AG04449 (cell line): Measurements from ENCODE around the gene CYTH1.

Experiments
- CTCF ChIA-PET: fragments of 350-600 bp; formaldehyde crosslinking; extraction: SDS; loops from one replicate; lab custom pipeline; 2021; ENCODE audit warnings: antibody characterized with exemption; lab: Yijun Ruan, JAX
- POLR2A ChIA-PET: fragments of 400-600, 350-600 bp; formaldehyde crosslinking; extraction: SDS; loops from one replicate; lab custom pipeline; 2020; ENCODE audit warnings: antibody characterized with exemption, inconsistent platforms; lab: Yijun Ruan, JAX
- DNase-seq: peaks from one replicate; pipeline ENCODE4 v3.0.0-alpha.2; 2010; ENCODE audit warnings: low read depth, low spot score
- H3K4me3 ChIP-seq: 2 replicates; pipeline ENCODE4 v1.5.1; 2011; ENCODE audit warnings: low read depth, mild to moderate bottlenecking, control low read depth, low read length
- CTCF ChIP-seq: IDR thresholded peaks from one replicate; pipeline ENCODE4 v1.5.1; 2011; ENCODE audit warnings: mild to moderate bottlenecking, moderate library complexity, low read length, control low read depth, inconsistent platforms; ENCODE audit not compliant: insufficient read depth; ENCODE audit errors: missing control alignments

The CYTH1 gene

GRCh38 chr17:78741644-78742284 lies 40.3 kb downstream of the CYTH1 start:
- no peak overlapping the region for H3K4me3 ChIP-seq
- ChIA-PET CTCF (interaction anchor here (0.8 to 9.3 kb wide), 7 partner anchors 11 to 249 kb away, joined by 3 to 68 read pairs (median 4); no protein-coding TSS in a partner anchor), POLR2A (no interaction called here)
- DNase-seq = no peak
- no peak for TF ChIP-seq CTCF

- no peak for DNase-seq
- TF ChIP-seq CTCF = no peak
- H3K4me3 ChIP-seq = no peak overlapping the region
- CTCF ChIA-PET = interaction anchor here (0.9 to 9.3 kb wide), 5 partner anchors 9 to 242 kb away, joined by 3 to 68 read pairs (median 3); no protein-coding TSS in a partner anchor
- POLR2A ChIA-PET = no interaction called here
Measured at GRCh38 chr17:78739331-78739931, 42.6 kb downstream of the CYTH1 start.

GRCh38 chr17:78738698-78739097 lies 43.4 kb downstream of the CYTH1 start:
- H3K4me3 ChIP-seq = no peak overlapping the region
- no peak for DNase-seq
- no peak for TF ChIP-seq CTCF
- POLR2A ChIA-PET = no interaction called here
- CTCF ChIA-PET = interaction anchor here (0.9 to 9.3 kb wide), 3 partner anchors 10 to 242 kb away, joined by 3 to 68 read pairs (median 9); no protein-coding TSS in a partner anchor

- no peak for TF ChIP-seq CTCF
- POLR2A ChIA-PET = no interaction called here
- CTCF ChIA-PET = interaction anchor here (2.8 to 9.3 kb wide), 2 partner anchors 29 to 241 kb away, joined by 9 to 68 read pairs; no protein-coding TSS in a partner anchor
- no peak for DNase-seq
- H3K4me3 ChIP-seq = no peak overlapping the region
Measured at GRCh38 chr17:78738278-78738677, 43.8 kb downstream of the CYTH1 start.

- no peak overlapping the region for H3K4me3 ChIP-seq
- DNase-seq = no peak
- ChIA-PET CTCF (interaction anchor here (2.8 to 9.3 kb wide), 2 partner anchors 28 to 240 kb away, joined by 9 to 68 read pairs; no protein-coding TSS in a partner anchor), POLR2A (no interaction called here)
- TF ChIP-seq CTCF = no peak
Measured at GRCh38 chr17:78737332-78737731, 44.7 kb downstream of the CYTH1 start.

GRCh38 chr17:78736526-78737079 lies 45.5 kb downstream of the CYTH1 start:
- CTCF ChIA-PET = interaction anchor here (2.2 to 9.3 kb wide), 3 partner anchors 15 to 240 kb away, joined by 6 to 68 read pairs (median 9); no protein-coding TSS in a partner anchor
- no peak for TF ChIP-seq CTCF
- H3K4me3 ChIP-seq = no peak overlapping the region
- POLR2A ChIA-PET = no interaction called here
- no peak for DNase-seq
